ENCODE measurements around the gene ZNF804B.

The ZNF804B gene

GRCh38 chr7:88759230-88760135, at the start of gene ZNF804B:
Gene ZNF804B, plus strand, starts transcription at chr7:88759700. Its CDS starts 277 bp downstream, at chr7:88759977.
- no peak for DNase-seq

GRCh38 chr7:88735920-88736319, 23.6 kb upstream of the ZNF804B start:
- no peak for DNase-seq

DNA sequence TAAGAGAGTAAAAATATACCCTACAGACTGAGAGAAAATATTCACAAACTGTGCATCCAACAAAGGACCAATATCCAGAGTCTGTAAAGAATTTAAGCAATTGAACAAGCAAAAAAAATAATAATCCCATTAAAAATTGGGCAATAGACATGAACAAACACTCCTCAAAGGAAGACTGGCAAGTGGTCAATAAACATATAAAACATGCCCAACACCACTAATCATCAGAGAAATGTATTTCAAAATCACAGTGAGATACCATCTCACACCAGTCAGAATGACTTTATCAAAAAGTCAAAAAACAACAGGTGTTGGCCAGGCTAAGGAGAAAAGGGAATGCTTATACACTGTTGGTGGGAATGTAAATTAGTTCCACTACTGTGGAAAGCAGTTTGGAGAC, 21.9 kb upstream of the ZNF804B start:
- DNase-seq: no peak

DNA sequence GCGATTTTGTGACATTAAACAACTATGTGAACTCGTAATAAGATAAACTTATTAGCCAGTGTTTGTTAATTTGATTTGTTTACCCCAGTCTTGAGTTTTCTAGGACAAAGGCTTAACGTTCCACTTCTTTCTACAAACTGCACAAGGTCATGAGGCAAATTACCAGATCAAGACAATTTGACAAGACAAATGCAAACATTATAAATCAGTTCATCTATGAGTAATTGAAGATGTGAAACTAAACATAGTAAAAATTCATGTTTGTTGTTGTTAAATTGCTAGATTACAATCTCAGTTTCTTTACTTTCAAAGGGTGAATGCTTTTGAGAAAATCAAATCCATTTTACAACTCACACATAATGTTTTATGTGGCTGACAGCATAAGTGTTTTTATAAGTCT, 13.4 kb upstream of the ZNF804B start:
- DNase-seq: no peak

DNA sequence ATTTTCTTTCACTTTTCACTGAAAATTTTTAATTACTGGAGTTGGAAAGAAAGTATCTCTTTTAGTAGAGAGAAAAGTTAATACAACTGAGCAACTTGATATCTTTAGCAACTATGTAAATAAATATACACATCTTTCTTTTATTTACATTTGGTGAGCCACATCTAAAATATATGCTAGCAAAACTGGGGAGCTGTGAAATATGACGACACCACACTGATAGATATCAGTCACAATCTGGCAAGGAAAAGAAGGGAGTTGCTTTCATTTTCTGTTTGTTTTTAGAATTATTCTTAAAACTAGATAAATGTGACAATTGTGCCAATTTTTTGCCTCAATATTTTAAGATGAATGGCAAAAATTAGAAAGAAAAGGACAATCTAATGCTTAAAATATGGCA, 2.7 kb upstream of the ZNF804B start:
- no peak for DNase-seq

DNA sequence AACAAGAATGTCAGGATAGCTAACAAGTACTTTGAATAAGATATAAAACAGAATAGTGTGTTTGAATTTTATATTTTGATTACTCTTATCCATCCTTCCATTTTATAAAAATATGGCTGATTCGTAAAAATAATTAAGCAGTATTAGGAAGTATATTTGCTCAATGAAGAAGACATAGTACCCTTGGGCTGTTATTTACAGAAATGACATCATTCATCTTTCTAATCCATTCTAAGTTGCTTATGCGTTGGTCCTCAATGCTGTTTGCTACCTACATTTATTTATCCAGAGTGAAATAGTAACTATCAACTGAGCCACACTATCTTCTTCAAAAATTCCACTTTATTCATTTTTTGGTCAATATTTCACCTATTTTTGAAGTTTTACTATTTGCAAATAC, 2.1 kb upstream of the ZNF804B start:
- no peak for DNase-seq

DNA sequence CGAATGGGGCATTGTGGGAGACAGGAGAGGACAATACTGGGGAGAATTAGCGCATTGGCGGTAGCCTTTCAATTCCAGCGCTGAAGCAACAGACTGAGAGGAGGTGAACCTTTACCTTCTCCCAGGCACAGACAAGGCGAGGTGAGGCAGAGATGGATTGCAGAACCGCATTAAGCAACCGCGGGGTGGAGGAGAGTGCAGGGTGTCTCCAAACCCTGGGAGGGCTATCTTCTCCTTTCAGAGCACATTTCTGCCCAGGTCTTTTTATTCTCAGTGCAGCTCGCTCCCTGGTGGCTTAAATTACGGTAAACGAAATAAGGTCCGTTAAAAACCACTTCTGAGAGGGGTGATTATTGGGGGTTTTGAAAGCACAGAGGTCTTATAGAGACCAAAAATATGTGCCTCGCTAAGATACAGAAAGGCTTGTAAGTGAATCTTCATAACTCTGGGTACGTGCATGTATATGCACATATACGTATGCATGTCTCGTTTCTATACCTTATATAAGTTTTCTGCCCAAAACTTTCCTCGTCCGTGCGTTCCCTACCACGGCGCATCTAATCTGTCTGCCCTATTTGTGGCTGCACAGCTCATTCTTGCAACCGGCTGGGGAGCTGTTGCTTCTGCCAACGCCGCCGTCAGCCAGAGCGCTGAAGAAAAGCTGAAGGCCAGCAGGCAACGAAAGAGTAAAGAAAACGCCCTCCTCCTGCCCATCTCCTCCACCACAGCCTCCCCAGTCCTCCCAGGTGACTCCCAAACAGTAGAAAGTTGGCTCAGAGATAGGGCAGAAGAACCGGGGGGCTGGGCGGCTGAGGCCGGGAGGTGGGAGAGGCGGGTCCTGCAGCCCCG, 895 bp upstream of the ZNF804B start:
- DNase-seq: no peak

GRCh38 chr7:88760136-88760515, 626 bp downstream of the ZNF804B start:
- no peak for DNase-seq

DNA sequence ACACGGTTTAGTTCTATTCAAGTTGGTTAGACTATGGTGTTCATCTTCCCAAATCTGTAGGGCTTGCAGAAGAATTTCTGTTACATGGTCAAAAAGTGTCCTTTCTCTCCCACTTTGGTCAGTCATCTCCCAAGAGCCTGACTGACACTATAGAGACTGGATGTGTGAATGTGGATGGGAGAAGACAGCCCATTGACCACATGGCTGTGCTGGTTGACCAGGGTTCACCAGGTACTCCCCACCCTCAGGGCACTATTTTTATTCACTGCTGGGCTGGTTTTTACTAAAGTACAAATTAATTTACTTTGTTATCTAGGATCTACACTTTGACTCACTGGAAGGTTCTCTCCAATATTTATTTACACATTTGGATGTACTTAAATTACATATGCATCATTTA, 2.3 kb downstream of the ZNF804B start:
- DNase-seq: no peak

GRCh38 chr7:88771417-88771816, 11.9 kb downstream of the ZNF804B start:
- no peak for DNase-seq

- no peak for DNase-seq
These were observed 13.3 kb downstream of the ZNF804B start for GRCh38 chr7:88772776-88773175.

DNA sequence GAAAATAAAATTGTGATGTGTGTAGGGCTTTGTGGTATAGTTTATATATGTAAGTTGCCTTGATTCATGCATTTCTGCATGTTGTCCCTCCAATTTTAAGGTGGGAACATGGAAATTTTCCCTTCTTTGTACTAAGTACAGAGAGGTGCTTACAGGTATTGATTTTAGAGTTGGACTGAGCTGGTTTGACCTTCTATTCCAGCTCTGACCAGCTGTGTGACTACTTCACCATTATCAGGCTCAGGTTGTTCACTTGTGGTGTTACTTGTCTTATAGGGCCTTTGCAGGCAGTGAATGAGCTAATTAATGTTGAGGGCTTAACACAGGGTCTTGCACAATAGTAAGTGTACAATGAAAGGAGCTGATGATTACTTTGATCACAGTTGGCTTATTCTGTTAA, 16.3 kb downstream of the ZNF804B start:
- no peak for DNase-seq

DNA sequence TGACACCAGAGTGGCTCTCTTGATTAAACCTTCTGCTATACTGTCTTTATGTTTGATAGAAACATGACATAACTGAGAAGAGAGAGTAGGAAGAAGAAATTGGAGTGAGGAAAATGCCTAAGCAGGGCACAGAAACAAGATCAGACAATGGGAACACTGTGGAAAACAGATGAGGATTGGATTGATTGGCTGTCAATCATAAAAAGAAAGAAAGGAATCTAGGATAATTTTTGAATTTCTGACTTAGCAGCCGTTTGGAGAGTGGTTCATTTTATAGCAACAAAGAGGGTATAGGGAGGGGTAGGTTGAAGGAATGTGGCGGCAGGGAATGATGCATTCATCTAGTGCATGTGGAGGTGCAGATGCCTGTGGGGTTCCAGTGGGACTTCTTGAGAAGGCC, 28.3 kb downstream of the ZNF804B start:
- DNase-seq: no peak

DNA sequence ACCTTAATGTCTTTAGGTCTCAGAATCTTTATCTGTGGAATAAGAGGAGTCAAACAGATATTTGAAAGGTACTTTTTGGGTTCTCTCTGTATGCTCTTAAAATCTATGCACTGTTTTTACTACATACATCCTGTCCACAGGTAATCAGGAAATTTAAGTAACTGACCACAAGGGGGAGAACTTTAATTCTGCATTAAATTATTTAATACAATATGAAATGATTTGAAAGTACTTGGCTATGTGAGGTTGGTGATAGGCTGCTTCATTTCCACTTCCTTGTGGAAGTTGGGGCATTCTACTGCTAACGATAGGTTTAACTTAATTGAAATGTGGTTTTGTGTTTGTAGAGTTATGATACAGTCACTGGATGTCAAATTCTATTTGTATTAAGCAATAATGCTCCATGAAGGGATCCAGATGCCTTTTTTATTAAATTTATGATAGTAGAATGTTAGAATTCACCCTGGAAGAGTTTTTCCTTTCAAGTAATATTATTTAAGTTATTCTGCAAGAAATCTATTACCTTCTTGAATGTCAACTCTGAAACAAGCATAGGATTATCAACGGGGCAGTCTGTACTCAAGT, 30.1 kb downstream of the ZNF804B start:
- peak in 1 of 2 experiments; percentile 5 for DNase-seq

GRCh38 chr7:88791891-88792290, 32.4 kb downstream of the ZNF804B start:
- DNase-seq: no peak

GRCh38 chr7:88792361-88792760, 32.9 kb downstream of the ZNF804B start:
- no peak for DNase-seq

DNA sequence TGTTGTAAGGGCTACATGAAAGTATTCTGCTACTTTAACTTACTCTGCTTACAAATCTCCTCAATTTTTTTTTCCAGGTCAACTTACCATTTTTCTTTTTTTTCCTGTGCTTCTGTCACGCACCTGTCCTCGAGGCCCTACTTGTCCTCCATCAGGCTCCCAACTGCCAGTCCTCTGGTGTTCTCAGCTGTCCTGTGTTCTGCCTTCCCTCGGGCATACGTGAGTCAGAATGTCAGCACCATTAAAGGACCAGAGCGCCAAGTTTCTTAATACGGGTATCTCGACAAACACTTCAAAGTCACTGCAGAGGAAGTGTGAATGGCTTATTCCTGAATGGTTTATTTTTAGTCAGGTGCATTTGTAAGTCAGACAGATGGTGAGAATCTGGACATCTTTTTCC, 36.1 kb downstream of the ZNF804B start, which contains the start of gene TEX47:
Gene TEX47, minus strand, starts transcription at position 185 of the 400 bp plus-strand sequence. CDS start 795 bp downstream, outside the sequence.
- DNase-seq: no peak

DNA sequence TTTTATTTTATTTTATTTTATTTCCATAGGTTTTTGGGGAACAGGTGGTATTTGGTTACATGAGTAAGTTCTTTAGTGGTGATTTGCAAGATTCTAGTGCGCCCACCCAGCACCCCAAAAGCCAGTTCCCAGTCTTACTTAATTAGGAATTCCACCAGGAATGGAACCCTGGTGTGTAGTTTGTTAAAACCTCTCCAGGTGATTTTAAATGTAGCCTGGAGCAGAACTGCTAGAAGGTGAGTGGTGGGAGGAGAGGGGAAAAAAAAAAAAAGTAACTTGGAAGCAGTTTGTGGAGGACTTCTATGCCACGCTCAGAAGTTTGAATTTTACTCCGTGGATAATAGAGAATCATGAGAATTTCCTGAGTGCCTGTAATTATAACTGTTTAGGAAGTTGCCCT, 41.5 kb downstream of the ZNF804B start:
- DNase-seq: no peak

DNA sequence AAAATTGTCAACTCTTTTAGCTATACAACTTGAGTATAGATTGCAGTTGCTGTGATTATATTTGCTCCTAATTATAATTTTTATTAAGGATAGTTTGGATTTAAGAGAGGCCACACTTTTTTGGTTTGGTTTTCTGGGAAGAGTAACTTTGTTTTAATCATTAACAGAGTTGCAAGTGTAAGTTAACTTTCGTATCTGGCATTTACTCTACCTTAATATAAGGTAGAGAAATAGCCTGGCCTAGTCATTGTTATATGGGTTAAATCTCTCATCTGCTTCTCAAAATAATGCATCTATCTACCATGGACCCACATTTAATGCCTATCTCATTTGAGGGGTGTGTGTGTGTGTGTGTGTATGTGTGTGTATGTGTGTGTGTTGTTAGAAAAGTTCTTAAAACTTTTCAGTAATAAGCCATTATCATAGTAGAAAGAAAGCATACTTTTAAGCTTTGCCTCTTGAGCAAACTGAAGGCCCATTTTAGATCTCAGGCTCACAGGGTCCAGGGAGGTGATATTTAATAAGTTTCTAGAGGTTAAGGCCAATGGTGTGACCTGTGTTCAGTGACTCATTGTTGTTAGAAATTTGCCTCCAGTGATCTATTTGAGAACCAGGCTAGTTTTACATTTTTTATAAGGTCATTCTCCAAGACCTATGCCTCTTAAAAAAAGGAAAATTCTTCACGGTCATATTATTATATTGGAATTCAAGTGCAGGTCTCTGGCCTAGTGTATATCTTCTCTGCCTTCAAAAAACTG, 47.0 kb downstream of the ZNF804B start:
- no peak for DNase-seq

DNA sequence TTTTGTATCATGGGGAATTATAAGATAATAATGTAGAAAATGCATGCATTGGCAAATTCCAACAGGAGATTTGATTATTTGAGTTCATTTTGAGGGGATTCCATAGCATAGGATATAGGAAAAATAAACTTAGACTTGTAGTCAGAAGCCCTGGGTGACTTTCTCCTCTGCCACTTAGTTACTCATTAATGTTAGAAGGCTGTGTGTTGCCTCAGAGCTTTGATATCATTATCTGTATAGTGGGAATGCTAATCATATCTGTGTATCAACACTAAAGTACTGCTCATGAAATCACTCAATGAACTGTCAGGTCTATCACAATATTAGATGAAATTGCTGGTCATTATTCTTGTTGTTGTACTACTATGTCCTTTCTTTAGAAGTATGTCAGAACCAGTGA, 59.1 kb downstream of the ZNF804B start:
- DNase-seq: no peak

GRCh38 chr7:88826222-88826621, 66.7 kb downstream of the ZNF804B start:
- no peak for DNase-seq

- DNase-seq: peak; percentile 0 to 13
These were observed 75.7 kb downstream of the ZNF804B start for GRCh38 chr7:88835147-88835728.

All from NCI-H446 (cell line).